CD4-positive, alpha-beta T cell treated with Interleukin-21 for 1 hour (primary cell): ENCODE measurements around the gene PIP5KL1.

Experiments
- DNase-seq: peaks from one replicate; pipeline ENCODE4 v3.0.0-alpha.2; 2020

The PIP5KL1 gene

GRCh38 chr9:127930231-127931091 lies at the start of gene PIP5KL1:
Gene PIP5KL1 (minus strand): TSS chr9:127930777. CDS start chr9:127930752, 25 bp downstream.
- peak; percentile 70 for DNase-seq

- peak; percentile 59 for DNase-seq
Measured at GRCh38 chr9:127980060-127980705, 49.6 kb upstream of the PIP5KL1 start.

GRCh38 chr9:127979333-127980059 lies 48.9 kb upstream of the PIP5KL1 start:
- no peak for DNase-seq

DNA sequence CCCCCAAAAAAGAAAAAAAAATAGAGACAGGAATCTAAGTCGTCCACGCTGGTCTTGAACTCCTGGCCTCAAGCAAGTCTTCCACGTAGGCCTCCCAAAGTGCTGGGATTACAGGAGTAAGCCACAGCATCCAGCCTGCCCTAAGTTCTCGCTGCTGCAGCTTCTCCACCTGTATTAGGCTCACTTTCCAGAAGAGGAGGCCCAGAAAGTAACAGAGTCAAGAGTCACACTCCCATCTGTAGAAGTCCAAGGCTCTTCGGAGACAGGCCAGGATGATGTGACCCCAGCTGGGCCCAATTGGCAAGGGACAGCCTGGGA lies 48.4 kb upstream of the PIP5KL1 start:
- DNase-seq, result no peak

DNA sequence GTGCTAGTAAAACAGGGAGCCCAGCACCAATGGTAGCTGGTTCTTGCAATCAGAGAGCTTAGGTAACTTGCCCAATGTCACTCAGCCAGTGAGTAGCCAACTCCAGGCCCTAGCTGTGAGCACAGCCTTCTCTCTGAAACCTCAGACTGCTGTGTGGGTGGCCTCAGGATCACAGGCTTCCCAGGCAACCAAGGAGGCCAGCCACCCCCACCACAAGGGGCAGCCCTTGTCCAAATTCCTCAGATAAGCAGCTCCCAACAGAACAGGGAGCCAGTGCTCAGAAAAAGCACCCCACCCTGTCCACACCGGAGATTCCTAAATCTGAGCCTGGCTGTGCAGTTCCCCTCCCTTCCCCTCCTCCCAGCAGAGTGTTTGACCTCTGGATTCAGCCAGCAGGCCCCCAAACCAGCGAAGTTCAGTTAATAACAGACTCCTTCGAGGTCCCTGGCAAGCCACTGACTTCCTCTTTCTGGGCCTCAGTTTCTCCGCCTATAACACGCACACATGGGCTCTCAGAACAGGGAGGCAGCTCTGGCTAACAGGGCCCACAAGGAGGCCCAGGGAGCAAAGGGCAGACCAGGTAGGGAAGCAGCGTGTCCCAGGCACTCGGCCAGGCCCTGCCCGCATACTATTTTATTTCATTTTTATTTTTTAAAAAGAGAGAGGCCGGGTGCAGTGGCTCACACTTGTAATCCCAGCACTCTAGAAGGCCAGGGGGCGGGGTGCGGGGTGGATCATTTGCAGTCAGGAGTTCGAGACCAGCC lies 47.5 kb upstream of the PIP5KL1 start:
- DNase-seq, result no peak

DNA sequence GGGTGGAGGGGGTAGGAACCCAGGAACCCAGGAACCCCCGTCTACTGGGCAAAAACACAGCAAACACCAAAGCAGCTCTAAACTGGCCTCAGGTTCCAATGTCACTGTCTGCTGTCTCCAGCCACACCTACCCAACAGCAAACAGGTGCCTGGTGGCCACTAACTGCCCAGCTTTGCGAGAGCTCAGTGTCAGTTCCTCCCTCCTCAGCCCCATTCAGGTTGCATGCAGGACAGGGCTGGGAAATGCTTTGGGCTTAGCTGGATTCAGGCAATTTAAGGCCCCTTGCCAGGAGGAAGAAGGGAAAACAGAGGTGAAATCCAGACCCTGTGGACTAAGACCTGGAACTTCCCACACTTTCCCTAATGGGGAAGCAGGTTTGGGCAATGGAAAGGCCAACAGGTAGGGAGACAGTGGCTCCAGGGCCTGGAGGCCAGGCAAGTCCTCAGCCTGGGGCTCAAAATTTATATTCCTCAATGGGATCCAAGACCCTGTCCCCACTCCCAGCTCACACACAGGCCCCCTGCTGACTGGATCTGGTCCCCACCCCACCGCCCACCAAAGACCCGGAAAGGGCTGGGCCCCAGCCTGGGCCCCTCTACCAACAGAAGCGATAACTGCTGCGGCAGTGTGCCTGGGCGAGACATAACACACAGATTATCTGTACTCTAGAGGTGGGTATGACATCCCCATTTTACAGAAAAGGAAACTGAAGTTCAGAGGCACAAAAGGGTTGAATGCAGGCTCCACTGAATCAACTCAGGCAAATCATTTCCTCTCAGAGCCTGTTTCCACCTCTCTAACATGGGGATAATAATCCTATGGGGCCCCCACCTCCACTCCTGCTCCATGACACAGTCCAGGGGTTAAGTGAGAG lies 46.7 kb upstream of the PIP5KL1 start:
- peak; percentile 15 for DNase-seq

GRCh38 chr9:127976498-127976897 lies 45.9 kb upstream of the PIP5KL1 start:
- DNase-seq, result peak; percentile 68

DNA sequence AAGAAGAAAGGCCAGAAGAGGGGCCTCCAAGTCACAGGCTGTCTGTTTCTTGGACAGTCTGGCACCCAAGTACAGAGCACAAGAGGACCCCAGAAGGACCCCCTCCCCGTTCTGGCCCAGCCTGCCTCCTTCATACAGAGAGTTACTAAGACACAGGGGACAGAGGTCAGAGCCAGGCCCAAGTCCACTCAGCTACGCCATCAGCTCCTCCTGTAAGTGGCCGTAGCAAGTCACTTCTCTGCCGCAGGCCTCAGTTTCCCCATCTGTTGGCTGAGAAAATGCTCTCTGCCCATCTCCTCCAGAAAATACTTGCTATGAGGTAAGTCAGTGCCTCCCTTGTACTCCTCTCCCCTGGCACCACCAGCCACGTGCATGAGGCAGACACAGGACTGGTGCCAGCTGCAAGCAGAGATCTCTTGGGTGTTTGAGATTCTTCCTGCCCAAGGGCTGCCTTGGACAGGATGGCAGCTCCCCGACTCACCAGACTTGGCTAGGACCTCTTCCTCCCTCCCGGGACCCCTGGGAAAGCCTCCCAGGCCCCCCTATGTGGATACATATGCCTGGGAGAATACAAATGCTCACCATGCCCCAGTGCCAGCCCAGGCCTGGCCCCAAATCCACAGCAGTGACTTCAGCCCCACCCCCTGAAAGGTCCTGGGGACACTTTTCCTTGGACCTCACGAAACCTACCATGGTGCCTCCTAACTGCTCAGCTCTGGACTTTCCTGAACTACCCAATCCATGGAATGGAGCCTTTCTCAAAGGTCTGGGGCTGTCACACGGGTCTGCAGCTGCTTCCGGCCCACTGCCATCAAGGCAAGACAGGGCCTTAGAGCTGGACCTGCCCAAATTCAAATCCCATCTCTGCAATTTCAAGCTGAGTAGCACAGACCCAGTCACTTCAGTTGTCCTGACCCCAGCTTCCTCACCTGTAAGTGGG lies 45.1 kb upstream of the PIP5KL1 start:
- no peak for DNase-seq

- DNase-seq, result no peak
Measured at GRCh38 chr9:127974769-127975261, 44.2 kb upstream of the PIP5KL1 start.

GRCh38 chr9:127974001-127974768 lies 43.6 kb upstream of the PIP5KL1 start:
- DNase-seq, result no peak

GRCh38 chr9:127973169-127974000 lies 42.8 kb upstream of the PIP5KL1 start:
- no peak for DNase-seq

- DNase-seq, result no peak
Measured at GRCh38 chr9:127972236-127972871, 41.8 kb upstream of the PIP5KL1 start.

DNA sequence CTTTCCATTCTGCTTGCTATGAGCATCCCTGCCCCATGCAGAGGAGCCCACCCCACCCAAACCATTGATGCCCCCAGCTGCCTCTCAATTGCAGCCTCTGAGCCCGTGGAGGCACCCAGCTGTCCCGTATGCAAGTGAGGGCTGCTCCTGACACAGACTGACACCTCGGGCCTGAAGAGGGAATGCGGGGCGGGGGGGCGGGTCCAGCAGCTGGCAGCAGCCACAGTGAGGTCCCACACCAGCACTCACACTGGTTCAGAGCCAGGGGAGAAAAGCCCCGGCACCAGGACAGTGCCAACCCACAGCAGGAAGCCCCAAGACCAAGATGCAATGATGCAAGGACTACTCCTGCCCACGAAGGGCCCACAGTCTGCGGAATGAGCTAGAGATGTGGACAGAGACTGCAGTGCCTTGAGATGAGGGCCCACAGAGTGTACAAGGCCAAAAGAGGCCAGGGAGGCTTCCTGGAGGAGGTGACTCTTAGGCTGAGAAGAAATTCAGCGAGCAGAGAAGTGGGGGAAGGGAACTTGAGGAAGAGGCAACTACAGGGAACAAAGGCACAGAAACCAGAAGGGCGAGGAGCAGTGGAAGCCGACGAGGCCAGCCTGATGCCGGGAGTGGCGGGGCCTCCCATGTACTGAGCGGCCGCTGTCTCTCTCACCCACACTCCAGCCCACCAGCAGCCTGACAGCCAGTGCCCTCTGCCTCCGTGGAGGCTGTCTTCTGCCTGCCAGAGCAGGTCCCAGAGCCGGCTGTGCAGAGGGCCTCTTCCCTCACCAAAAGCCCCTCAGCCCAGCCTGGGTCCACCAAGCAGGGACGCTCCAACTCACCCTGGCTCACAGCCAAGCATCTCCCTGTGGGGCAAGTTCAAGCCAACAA lies 41.0 kb upstream of the PIP5KL1 start:
- peak; percentile 50 for DNase-seq

DNA sequence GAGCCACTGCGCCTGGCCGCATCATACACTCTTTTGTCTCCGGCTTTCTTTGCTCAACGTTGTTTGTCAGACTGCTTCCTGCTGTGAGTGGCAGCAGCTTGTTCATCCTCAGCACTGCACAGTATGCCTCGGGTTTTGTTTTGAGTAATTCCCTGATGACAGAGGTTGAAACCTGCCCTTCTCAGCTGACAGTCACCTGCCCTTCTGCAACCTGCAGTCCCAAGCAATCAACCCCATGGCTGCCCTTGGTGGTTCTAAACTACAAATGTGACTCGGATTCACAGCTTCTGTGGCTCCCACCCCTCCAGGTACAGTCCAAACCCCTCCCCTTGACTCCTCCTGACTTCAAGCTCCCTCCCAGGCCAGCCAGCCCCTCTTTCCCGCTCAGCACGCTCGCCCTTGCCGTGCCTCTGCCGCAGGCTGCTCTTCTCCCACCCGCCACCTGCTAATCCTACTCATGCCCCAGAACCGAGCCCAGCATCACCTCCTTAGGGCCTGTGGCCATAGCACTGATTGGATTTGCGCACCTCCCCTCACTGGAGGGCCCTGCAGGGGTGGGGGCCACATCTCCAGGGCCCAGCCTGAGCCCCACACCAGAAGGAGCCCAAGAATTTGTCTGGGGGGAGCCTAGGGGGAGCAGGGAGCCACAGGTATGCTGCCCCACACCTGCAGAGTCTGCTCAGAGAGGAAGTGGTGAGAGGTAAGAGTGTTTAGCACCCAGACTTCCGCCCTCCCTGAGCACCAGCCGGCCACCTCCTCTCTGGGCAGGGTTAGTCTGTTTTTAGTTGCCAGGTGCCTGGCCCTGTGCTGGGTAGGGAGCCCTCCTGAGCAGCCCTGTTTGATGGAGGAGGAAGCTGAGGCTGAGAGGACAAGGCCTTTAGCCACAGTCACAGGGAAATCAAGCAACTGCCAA lies 40.1 kb upstream of the PIP5KL1 start:
- peak; percentile 72 for DNase-seq

DNA sequence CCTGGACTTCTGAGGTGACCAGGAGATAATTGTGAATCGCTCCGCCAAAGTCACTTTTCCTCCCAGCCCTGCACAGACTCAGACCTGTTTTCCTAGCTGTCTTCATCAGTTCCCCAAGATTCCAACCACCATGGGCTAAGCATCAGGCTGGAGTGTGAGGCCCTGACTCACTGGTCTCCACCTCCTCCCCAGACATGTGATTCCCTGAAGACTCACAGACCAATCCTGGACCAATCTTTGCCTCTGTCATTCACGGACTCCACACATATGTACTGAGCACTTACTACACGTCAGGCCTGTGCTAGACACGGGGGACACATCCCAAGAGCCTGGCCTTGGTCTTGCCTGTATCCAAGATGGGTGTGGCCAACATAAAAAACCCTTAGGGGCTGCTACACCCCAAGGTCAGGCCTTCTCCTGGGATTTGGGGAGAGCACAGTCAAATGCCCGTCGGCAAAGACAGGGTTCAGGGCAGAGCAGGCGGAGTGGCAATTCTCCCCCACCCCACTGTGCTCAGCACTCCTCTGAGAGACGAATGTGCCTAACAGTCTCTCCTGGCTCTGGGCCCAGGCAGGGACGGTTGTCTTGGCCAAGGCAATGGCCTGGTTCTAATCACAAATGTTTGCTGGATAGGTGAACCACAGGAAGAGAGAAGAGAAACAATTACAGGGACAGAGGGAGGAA lies 38.3 kb upstream of the PIP5KL1 start:
- DNase-seq, result no peak

- DNase-seq, result no peak
Measured at GRCh38 chr9:127968042-127968441, 37.5 kb upstream of the PIP5KL1 start.
